VCaP (cell line): Measurements from ENCODE around the gene DSTN.
A peak's percentile ranks its signal among the peaks of the same experiment; 100 is the strongest.

Source experiments
- H3K27ac ChIP-seq: fragments of 450-650 bp; 2 replicates; pipeline ENCODE4 v1.5.1; 2017
- TF ChIP-seq, protein P1 (sequence below): fragments of 450-650 bp; conservative IDR thresholded peaks from 2 replicates; pipeline ENCODE4 v1.5.1; 2017; ENCODE audit warnings: mild to moderate bottlenecking, moderate library complexity

The DSTN gene

GRCh38 chr20:17641520-17641964, 71.7 kb downstream of the DSTN start:
- TF ChIP-seq, protein P1, sequence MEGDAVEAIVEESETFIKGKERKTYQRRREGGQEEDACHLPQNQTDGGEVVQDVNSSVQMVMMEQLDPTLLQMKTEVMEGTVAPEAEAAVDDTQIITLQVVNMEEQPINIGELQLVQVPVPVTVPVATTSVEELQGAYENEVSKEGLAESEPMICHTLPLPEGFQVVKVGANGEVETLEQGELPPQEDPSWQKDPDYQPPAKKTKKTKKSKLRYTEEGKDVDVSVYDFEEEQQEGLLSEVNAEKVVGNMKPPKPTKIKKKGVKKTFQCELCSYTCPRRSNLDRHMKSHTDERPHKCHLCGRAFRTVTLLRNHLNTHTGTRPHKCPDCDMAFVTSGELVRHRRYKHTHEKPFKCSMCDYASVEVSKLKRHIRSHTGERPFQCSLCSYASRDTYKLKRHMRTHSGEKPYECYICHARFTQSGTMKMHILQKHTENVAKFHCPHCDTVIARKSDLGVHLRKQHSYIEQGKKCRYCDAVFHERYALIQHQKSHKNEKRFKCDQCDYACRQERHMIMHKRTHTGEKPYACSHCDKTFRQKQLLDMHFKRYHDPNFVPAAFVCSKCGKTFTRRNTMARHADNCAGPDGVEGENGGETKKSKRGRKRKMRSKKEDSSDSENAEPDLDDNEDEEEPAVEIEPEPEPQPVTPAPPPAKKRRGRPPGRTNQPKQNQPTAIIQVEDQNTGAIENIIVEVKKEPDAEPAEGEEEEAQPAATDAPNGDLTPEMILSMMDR, result no peak
- H3K27ac ChIP-seq, result no peak overlapping the region

DNA sequence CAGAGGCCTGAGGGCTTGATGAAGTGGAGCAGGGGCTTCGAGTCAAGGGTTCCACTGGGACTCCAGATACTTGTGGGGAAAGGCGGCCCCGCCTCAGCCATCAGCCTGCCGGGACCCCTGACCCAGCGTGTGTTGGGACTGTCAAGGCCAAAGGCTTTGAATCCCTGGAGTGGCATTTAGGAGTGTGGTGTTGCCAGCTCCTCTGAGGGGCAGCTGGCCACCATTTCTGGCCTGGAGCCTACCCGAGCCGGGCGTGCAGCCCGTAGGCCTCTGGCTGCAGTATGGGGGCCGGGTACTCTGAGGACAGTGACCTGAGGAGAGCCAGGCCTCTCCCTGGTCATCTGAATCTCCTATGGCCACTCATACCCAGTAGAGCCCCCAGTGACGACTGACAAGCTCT, 72.1 kb downstream of the DSTN start:
- TF ChIP-seq, protein P1, result no peak
- no peak overlapping the region for H3K27ac ChIP-seq

- TF ChIP-seq, protein P1, result no peak
- H3K27ac ChIP-seq, result no peak overlapping the region
Observed at GRCh38 chr20:17642404-17643269, 72.8 kb downstream of the DSTN start.

GRCh38 chr20:17643531-17644188, 73.8 kb downstream of the DSTN start:
- TF ChIP-seq, protein P1, result no peak
- H3K27ac ChIP-seq, result no peak overlapping the region

DNA sequence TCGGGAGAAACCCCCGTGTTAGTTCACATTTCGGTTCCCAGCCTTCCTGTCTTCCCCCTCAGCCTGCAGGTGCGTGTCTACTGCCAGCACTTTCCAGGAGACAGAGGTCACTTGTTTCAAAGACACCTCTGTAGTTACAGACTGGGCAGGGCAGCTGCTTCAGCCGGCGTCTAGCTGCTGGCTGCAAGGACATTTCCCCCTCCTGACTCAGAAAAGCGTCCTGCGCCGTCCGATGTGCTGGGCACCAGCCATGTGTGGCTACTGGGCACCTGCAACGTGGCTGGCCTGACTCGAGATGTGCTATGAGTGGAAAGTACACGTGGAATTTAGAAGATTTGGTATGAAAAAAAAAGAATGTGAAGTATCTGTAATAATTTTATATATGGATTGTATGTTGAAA, 74.6 kb downstream of the DSTN start:
- TF ChIP-seq, protein P1, result no peak
- H3K27ac ChIP-seq, result no peak overlapping the region

DNA sequence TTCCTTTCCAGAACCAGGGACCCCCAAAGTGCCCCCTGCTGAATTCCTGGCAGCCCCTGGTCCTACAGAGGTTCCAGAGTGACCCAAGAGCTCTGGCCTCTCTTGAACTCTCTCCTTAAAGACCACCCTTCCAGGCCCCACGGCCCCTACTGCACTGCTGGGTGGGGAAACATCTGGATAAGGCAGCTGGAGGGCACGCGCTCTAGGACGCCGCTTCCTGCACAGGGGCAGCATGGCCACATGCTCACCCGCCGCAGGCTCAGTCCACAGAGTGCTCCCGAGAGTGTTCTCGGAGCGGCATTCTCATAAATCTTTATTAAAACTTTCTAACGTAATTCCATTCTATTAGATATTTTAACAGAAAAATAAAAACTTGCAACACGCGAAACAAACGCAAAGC, 75.1 kb downstream of the DSTN start:
- TF ChIP-seq, protein P1, result no peak
- no peak overlapping the region for H3K27ac ChIP-seq

DNA sequence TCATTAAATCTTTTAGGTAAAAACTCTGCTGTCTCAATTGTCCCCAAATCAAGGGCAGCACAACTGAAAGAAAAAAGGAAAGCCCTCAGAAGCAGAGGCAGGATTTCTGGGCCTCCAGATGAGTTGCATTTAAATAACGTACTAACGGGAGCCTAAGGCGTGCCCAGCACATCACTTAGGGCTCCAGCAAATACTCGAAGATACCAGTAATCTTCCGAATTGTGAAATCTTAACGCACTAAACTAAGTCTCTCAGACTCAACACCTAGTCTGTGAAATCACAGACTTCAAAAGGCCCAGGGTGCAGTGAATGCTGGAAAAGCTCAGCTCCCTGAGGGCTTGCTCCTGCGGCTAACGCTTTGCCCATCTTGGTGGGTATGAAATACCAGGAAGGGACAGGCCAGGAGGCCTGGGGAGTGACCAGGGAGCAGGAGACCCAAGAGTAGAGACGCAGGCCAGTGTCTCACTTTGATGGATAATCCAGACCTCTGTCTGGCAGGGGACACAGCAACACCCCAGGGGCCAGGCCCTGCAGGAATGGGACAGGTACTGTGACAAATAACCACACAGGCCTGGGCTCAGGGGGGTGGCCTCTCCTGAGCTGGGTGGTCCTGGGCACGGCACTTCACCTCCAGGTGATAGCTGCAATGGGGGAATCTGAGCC, 75.8 kb downstream of the DSTN start:
- TF ChIP-seq, protein P1, result no peak
- peak overlapping the region; percentile 49 for H3K27ac ChIP-seq
